Epithelial cell of prostate (primary cell): ENCODE data around the gene ELOVL1.
"Not testable (repeated sequence)": the region's sequence is repeated elsewhere in the genome, so short reads cannot be mapped to it uniquely, and the experiment has no call there.

Experiments
- DNase-seq: peaks from one replicate; pipeline ENCODE4 v3.0.0-alpha.2; 2011; ENCODE audit warnings: low read depth, low spot score
- H3K27ac ChIP-seq: fragments of 450-650 bp; 2 replicates; pipeline ENCODE4 v1.5.1; 2017; ENCODE audit warnings: mild to moderate bottlenecking

ELOVL1 gene

DNA sequence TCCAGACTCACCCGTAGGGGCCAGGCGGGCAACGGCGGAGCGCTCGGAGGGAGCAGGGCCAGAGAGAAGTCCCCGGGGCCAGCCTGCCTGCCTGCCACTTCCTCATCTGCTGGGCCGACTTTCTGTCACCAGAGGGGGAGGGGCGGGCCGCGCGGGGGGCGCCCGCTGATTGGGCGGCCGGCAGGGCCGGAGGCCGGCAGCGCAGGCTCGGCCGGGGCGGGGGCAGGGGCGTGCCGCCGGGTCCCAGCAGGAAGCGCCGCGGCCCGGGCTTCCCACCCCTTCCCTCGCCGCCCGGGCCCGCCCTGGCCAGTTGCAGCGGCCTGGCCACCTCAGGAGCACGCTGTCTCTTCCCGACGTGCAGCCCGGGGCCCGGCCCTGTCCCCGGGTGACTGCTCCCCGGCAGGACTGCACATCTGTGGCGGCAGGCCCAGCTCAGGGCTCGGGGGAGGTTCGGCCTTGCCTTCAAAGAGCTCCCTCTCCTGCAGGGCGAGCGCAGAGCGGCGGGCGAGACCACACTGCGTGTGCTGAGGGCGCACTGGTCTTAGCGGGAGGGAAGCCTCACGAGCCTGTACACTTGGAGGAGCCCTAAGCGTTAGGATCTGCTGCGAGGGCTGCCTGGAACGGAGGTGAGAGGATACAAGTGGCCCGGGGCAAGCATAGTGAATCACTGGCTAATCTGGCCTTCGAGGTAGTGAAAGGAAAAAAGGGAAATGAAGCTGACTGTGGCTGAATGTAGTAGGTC, at the start of gene ELOVL1:
Gene ELOVL1 (minus strand): TSS at position 108 of the 742 bp plus-strand sequence. CDS start 2,402 bp downstream, outside the sequence.
- peak within 1 kb of the TSS; percentile 95 for H3K27ac ChIP-seq
- peak; percentile 61 for DNase-seq

- no peak overlapping the region for H3K27ac ChIP-seq
Observed at GRCh38 chr1:43415901-43416300, 48.1 kb upstream of the ELOVL1 start.

GRCh38 chr1:43414634-43415223, 46.9 kb upstream of the ELOVL1 start:
- DNase-seq: no peak
- no peak overlapping the region for H3K27ac ChIP-seq

More at GRCh38 chr1:43415901-43416300, 48.1 kb upstream of the ELOVL1 start:
- no peak for DNase-seq

GRCh38 chr1:43413426-43413825, 45.6 kb upstream of the ELOVL1 start:
- H3K27ac ChIP-seq, DNase-seq: not testable (repeated sequence)

- H3K27ac ChIP-seq: no peak overlapping the region
- DNase-seq: no peak
Observed at GRCh38 chr1:43410571-43410970, 42.8 kb upstream of the ELOVL1 start.

GRCh38 chr1:43405876-43406234, 38.0 kb upstream of the ELOVL1 start:
- no peak overlapping the region for H3K27ac ChIP-seq

GRCh38 chr1:43405219-43405875, 37.5 kb upstream of the ELOVL1 start:
- no peak for DNase-seq

More at GRCh38 chr1:43405876-43406234, 38.0 kb upstream of the ELOVL1 start:
- DNase-seq: no peak

DNA sequence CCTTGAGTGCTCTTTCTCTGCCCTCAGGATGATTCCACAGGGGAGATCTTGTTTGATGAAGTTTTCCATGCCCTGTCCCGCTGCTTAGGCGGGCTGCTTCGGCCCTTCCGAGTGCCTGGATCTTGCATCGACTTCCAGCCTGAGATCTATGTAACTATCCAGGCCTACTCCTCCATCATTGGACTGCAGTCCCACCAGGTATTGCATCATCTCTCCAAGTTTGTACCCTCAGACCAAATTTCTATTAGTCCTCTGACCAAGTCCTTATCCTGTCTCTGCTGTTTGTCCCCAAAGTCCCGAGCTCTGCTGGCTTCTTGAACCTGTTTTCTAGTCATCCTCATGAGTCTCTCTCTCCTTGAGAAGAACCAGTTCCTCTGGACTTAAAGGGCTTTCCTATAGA, 36.5 kb upstream of the ELOVL1 start:
- H3K27ac ChIP-seq: no peak overlapping the region
- no peak for DNase-seq

More at GRCh38 chr1:43405219-43405875, 37.5 kb upstream of the ELOVL1 start:
- no peak overlapping the region for H3K27ac ChIP-seq

DNA sequence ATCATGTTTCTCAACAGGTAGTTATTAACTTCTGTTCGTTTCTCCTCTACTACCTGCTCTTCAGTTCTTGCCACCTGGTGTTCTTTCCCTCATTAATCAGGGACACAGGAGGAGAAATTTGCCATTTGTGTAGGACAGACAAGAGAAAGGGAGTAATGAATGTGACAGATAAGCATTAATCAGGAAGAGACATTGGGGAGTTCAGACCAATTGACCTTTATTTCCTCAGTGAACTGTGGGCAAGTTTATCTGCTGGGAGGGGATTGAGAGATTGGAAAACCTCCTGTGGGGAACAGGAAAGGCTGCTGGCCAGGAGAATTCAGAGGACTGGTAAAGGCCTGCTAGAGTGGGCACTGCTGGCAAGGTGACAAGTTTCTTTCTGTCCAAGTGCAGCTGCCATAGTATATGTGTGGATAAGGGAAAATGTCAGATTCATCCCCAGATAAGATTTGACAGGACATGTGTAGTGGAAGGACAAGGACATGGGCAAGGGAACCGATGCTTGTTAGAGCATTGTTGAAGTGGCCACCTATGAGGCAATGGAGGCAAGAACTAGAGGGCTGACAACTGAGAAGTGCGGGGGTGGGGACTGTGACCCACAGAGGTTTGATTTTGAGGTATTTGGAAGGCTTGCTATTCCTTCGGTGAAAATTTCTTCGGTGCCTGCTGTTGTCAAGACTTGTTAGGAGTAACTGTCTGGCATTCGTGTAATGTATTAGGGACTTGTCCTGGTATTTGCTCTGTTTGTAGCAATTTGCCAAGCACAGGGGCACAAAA, 34.5 kb upstream of the ELOVL1 start:
- H3K27ac ChIP-seq: no peak overlapping the region
- DNase-seq: no peak

DNA sequence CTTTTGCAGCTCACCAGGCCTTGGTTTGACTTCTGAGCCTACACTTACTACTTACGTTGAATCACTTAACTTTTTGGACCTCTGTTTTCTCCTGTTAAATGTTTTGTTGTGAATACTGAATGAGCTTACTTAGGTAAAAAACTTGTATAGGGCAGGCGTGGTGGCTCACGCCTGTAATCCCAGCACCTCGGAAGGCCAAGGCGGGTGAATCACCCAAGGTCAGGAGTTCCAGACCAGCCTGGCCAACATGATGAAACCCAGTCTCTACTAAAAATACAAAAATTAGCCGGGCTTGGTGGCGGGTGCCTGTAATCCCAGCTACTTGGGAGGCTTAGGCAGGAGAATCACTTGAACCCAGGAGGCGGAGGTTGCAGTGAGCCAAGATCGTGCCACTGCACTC, 32.6 kb upstream of the ELOVL1 start:
- not testable (repeated sequence) for H3K27ac ChIP-seq, DNase-seq

DNA sequence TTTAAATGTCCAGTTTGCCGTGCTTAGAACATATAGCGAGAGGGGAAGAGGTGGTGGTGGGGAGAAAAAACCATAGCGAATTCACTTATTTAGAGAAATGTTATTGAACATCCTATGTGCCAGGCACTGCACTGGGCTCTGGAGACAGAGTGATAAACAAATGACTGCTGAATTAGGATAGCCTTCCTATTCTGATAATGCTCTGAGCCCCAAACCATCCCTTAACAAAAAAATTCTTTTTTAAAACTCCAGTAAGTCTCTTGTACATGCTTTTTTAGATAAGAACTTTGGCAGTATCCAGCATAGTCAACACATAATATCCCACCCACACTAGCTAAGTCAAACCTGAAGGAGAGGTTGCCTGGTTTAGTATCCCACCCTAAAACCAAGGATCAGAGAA, 30.4 kb upstream of the ELOVL1 start:
- DNase-seq: no peak
- H3K27ac ChIP-seq: no peak overlapping the region

GRCh38 chr1:43396059-43396458, 28.2 kb upstream of the ELOVL1 start:
- no peak for DNase-seq
- no peak overlapping the region for H3K27ac ChIP-seq

- H3K27ac ChIP-seq: no peak overlapping the region
- no peak for DNase-seq
Observed at GRCh38 chr1:43395523-43395922, 27.7 kb upstream of the ELOVL1 start.

GRCh38 chr1:43392702-43393101, 24.9 kb upstream of the ELOVL1 start:
- no peak for DNase-seq
- H3K27ac ChIP-seq: no peak overlapping the region

DNA sequence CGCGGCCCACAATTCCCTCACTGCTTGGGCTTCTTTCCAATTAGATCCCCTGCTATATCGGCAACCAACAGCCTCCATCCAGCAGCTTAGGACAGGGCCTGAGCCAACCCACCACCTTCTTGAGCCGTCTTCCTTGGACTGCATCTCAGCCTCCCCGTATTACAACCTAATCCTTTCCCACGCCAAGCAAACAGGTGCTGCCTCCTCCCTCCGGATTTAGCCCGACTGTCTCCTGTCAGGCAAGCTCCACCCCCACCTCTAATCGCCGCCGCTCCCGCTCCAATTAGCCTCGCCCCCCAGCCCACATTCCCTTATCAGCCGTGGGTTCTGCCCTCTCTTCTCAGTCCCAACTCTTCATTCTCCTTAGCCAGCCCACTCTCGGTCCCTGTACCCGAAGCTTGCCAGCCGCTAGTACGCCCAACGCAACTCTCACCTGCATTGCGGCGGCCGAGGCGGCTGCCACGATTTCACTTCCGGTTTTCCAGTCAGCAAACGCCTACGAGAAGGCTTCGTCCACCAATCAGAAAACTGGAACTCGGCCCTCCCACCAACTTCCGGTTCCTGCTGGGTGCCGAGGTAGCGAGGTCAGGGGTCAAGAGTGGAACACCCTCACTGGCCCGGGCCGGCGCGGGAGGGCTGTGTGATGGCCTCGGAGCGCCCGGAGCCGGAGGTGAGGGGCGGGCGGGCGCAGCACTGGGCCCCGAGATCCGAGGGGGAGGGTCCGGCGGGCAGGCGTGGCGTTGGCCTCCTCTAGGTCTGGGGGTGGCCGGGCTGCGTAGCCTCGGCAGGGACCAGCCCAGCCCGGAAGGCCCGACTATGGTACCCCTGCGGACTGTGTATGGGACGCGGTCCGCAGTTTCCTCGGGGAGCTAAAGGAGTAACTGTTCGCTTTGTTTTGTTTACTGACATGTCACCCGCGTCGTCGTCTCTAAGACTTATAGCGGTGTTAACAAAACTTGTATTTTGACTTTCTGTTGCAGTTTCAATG, 21.8 kb upstream of the ELOVL1 start, which contains the start of the genes MED8 and SZT2:
Gene MED8 (minus strand): TSS at position 475 of the 988 bp plus-strand sequence. CDS start 36 bp downstream, at position 439.
Gene SZT2 (plus strand): TSS at position 574 of the 988 bp plus-strand sequence. CDS start 70 bp downstream, at position 644.
- peak within 1 kb of the TSS; percentile 79 for H3K27ac ChIP-seq
- DNase-seq: peak; percentile 52

- peak overlapping the region; percentile 79 for H3K27ac ChIP-seq
- no peak for DNase-seq
Observed at GRCh38 chr1:43388613-43389012, 20.8 kb upstream of the ELOVL1 start.

DNA sequence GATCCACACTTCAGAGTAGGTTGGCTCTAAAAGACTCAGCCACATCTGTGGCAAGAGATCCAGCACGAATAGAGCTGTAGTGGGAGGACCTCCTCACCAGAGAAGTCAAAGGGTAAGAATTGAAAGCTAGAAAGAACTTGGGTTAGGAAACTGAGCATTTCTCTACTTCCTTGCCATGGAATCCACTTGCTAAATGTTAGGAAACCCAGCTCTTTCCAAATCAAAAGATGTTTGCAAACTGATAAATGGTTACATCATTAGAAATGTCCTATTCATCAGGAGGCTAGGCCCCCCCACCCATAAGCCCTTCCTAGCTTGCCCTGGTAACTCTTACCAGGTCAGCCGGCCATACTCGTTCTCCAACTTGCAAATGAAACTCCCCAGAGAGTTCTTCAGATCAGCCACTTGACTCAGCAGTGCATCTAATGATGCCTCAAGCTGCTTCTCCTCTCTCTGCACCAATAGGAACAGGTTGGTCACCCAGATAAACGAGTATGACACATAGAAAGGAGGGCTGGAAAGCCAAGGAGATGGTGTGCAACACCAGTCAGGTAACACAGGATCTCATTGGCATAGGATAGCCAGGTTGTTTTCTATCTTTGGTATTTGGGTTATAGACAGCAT, 20.3 kb upstream of the ELOVL1 start:
- peak; percentile 64 for DNase-seq
- peak overlapping the region; percentile 79 for H3K27ac ChIP-seq

DNA sequence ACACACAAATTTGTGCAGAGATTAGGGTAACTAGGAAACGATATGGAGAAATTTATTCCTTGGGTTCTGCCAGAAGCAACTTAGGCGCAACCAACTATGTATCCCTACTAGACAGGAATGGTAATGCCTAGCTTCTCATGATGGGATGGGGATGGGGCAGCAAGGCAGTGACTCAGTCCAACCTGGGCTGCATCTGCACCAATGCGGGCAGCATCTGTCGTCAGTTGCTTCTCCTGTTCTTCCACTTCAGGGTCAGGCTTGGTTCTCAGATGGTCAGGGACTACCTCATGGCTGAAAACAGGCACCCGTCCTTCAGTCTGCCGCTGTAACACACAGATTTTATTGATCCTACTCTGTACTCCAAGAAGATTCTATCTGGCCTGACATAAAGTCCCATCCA, 18.9 kb upstream of the ELOVL1 start:
- H3K27ac ChIP-seq: no peak overlapping the region
- no peak for DNase-seq

DNA sequence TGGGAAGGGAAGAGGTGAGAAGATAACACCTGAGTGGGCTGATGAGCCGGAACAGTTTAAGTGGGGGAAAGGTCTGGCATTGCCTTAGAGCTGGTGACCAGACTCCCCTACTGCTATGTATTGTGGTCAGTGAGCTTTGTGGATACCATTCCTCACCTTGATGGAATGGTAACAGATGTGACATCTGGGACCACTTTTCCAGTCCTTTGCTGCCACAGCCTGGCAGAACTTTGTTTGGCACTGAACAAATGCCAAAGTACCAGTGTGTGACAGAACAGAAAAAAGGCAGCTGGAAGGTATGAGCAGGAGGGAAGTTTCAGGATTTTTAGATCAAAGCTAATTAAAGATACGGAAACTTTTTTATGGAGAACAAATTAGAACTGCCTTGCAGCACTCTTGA, 15.6 kb upstream of the ELOVL1 start:
- no peak for DNase-seq
- H3K27ac ChIP-seq: no peak overlapping the region
